Measurements from ENCODE around the gene IKZF1. TPM values are rescaled to one million over a fixed set of nuclear protein-coding genes. Genes with fewer than 3 reads are reported as not detected.

Gene IKZF1
- polyA plus RNA-seq, 2 of the 4 experiments (the other 2 are of a cell fraction) = not detected

- H3K4me3 ChIP-seq = no peak overlapping the region
- no peak for TF ChIP-seq NPAS2 (CRISPR knock-in tag; IDR thresholded peaks at IDR 0.05; ENCODE audit: borderline replicate concordance)
- TF ChIP-seq HOXB5 (CRISPR knock-in tag; IDR thresholded peaks at IDR 0.05) = no peak
- no peak for TF ChIP-seq MAX (IDR thresholded peaks at IDR 0.05)
- TF ChIP-seq RAD21 (conservative IDR thresholded peaks at IDR 0.05 in 1 of 2, IDR thresholded peaks at IDR 0.05 in 1 of 2) = no peak
- no peak for TF ChIP-seq CBX2 (IDR thresholded peaks at IDR 0.05; ENCODE audit: borderline replicate concordance, low read depth)
- no peak for TF ChIP-seq CTCF (IDR thresholded peaks at IDR 0.05)
- no peak for TF ChIP-seq KDM1A (IDR thresholded peaks at IDR 0.05; ENCODE audit: low read depth)
- no peak for TF ChIP-seq KDM5A (IDR thresholded peaks at IDR 0.05)
- no peak for TF ChIP-seq RNF2 (IDR thresholded peaks at IDR 0.05; ENCODE audit: borderline replicate concordance, low read depth)
- no peak for TF ChIP-seq TFCP2L1 (CRISPR knock-in tag; IDR thresholded peaks at IDR 0.05)
- TF ChIP-seq CBX8 (IDR thresholded peaks at IDR 0.05) = no peak
- TF ChIP-seq RCOR1 (IDR thresholded peaks at IDR 0.05; ENCODE audit: low read depth, low read length) = no peak
- CTCF ChIA-PET = interaction anchor here (0.6 to 1.2 kb wide), 2 partner anchors 59 to 385 kb away, joined by 3 read pairs; no protein-coding TSS in a partner anchor
- no peaks in the 10 kb centered on the region for H3K9me3 ChIP-seq
- no peak for FAIRE-seq
- WGBS (ENCODE audit: missing lambda C conversion rate) = 52% methylated on average over 5 of the region's 5 CpGs
- no peaks in the 10 kb centered on the region for H3K4me1 ChIP-seq
- no peak overlapping the region for H3K27ac ChIP-seq
- POLR2A ChIA-PET = no interaction called here
- DNase-seq (ENCODE audit: low read depth in 1 of 2, low spot score in 1 of 2) = no peak
- H3K4me2 ChIP-seq = no peak overlapping the region
- no peak for ATAC-seq
These were observed 54.3 kb downstream of the IKZF1 start for GRCh38 chr7:50358779-50359178.

GRCh38 chr7:50359258-50359994 is 54.9 kb downstream of the IKZF1 start:
- ChIA-PET CTCF (interaction anchor here (0.6 kb wide), 1 partner anchor 385 kb away, joined by 3 read pairs; no protein-coding TSS in a partner anchor), POLR2A (no interaction called here)
- no peak for ATAC-seq
- WGBS (ENCODE audit: missing lambda C conversion rate) = 53% methylated on average over 9 of the region's 9 CpGs
- no peaks in the 10 kb centered on the region for H3K4me1 ChIP-seq
- DNase-seq (ENCODE audit: low read depth in 1 of 2, low spot score in 1 of 2) = no peak
- no peak overlapping the region for H3K4me3 ChIP-seq
- FAIRE-seq = no peak
- H3K4me2 ChIP-seq = no peak overlapping the region
- TF ChIP-seq, protein P1, sequence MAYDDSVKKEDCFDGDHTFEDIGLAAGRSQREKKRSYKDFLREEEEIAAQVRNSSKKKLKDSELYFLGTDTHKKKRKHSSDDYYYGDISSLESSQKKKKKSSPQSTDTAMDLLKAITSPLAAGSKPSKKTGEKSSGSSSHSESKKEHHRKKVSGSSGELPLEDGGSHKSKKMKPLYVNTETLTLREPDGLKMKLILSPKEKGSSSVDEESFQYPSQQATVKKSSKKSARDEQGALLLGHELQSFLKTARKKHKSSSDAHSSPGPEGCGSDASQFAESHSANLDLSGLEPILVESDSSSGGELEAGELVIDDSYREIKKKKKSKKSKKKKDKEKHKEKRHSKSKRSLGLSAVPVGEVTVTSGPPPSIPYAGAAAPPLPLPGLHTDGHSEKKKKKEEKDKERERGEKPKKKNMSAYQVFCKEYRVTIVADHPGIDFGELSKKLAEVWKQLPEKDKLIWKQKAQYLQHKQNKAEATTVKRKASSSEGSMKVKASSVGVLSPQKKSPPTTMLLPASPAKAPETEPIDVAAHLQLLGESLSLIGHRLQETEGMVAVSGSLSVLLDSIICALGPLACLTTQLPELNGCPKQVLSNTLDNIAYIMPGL (CRISPR knock-in tag; IDR thresholded peaks at IDR 0.05; ENCODE audit: borderline replicate concordance) = no peak
- TF ChIP-seq POLR2A (IDR thresholded peaks at IDR 0.05; ENCODE audit: low read length) = no peak
- no peak for TF ChIP-seq RAD21 (conservative IDR thresholded peaks at IDR 0.05 in 1 of 2, IDR thresholded peaks at IDR 0.05 in 1 of 2)
- TF ChIP-seq SREBF2 (IDR thresholded peaks at IDR 0.05) = no peak
- no peak for TF ChIP-seq MAX (IDR thresholded peaks at IDR 0.05)
- TF ChIP-seq NPAS2 (CRISPR knock-in tag; IDR thresholded peaks at IDR 0.05; ENCODE audit: borderline replicate concordance) = no peak
- TF ChIP-seq CTCF (IDR thresholded peaks at IDR 0.05) = no peak
- no peak for TF ChIP-seq RCOR1 (IDR thresholded peaks at IDR 0.05; ENCODE audit: low read depth, low read length)
- no peak for TF ChIP-seq SMC3 (IDR thresholded peaks at IDR 0.05)
- H3K27ac ChIP-seq = no peak overlapping the region
- H3K9me3 ChIP-seq = no peaks in the 10 kb centered on the region
